Natural killer cell (primary cell): ENCODE measurements around the gene RBM19. TPM values are rescaled to one million over a fixed set of nuclear protein-coding genes. Genes with fewer than 3 reads are reported as not detected.

ENCODE experiments used
- ATAC-seq, 3 donors: fragments of 150-1000 bp in 2 of 3; fragments of 200-7000 bp in 1 of 3; cut with Tn5 transposase; 1 replicate in 1 of 3; 2 replicates in 2 of 3; pipeline ENCODE4 v1.10.0; 2021; ENCODE audit warnings: mild to moderate bottlenecking in 2 of 3, moderate library complexity in 2 of 3
- DNase-seq, 2 donors: peaks; one replicate each; pipeline versions ENCODE4 v3.0.0 to v3.0.0-alpha.2; 2013 to 2021; ENCODE audit warnings: mixed read lengths in 1 of 2
- H3K27ac ChIP-seq: one replicate; pipeline ENCODE4 v1.5.1; 2013; ENCODE audit warnings: mild to moderate bottlenecking, low read length
- H3K27me3 ChIP-seq: one replicate; pipeline ENCODE4 v1.6.1; 2013; ENCODE audit warnings: low read length; ENCODE audit not compliant: control insufficient read depth, insufficient read depth
- H3K36me3 ChIP-seq: one replicate; pipeline ENCODE4 v1.6.1; 2013; ENCODE audit warnings: low read length; ENCODE audit not compliant: control insufficient read depth, insufficient read depth
- H3K4me1 ChIP-seq: one replicate; pipeline ENCODE4 v1.6.1; 2013; ENCODE audit warnings: low read length; ENCODE audit not compliant: control insufficient read depth, insufficient read depth
- H3K4me3 ChIP-seq: one replicate; pipeline ENCODE4 v1.5.1; 2013; ENCODE audit warnings: low read length
- H3K9me3 ChIP-seq: one replicate; pipeline ENCODE4 v1.6.1; 2013; ENCODE audit warnings: low read length; ENCODE audit not compliant: control insufficient read depth, insufficient read depth
- H3K27ac Mint-ChIP-seq, 2 donors: one replicate each; pipeline ENCODE4 v1.8.0; 2022; ENCODE audit warnings: mild to moderate bottlenecking in 2 of 2, mixed read lengths in 2 of 2, moderate library complexity in 1 of 2
- H3K27me3 Mint-ChIP-seq, 2 donors: one replicate each; pipeline ENCODE4 v1.8.0; 2022; ENCODE audit warnings: low read depth in 2 of 2, mixed read lengths in 2 of 2
- H3K36me3 Mint-ChIP-seq: one replicate; pipeline ENCODE4 v1.8.0; 2022; ENCODE audit warnings: mixed read lengths
- H3K4me1 Mint-ChIP-seq, 2 donors: one replicate each; pipeline ENCODE4 v1.8.0; 2022; ENCODE audit warnings: mixed read lengths in 2 of 2
- H3K4me3 Mint-ChIP-seq: one replicate; pipeline ENCODE4 v1.8.0; 2022; ENCODE audit warnings: mild to moderate bottlenecking, moderate library complexity, mixed read lengths
- H3K9me3 Mint-ChIP-seq, 2 donors: one replicate each; pipeline ENCODE4 v1.8.0; 2022; ENCODE audit warnings: mixed read lengths in 2 of 2
- CTCF ChIP-seq: fragments of 200-600 bp; IDR thresholded peaks from one replicate; pipeline ENCODE4 v1.8.0; 2022; ENCODE audit warnings: antibody characterized with exemption
- WGBS: methylation state at CpG from one replicate; pipeline ENCODE4 v1.1.7; 2013; ENCODE audit warnings: missing lambda C conversion rate; ENCODE audit not compliant: insufficient coverage; 5-methylcytosine and 5-hydroxymethylcytosine counted together
- intact Hi-C: fragments of 100-400 bp; cut with micrococcal nuclease; formaldehyde crosslinking; loops from one replicate; pipeline ENCODE4 v1.14.2; 2022
- total RNA-seq, 4 donors: library from RNA; stranded (reverse); fragments of 120-200 nt in 1 of 4; gene quantifications; one replicate each; pipeline versions ENCODE4 v1.2.3 to v1.2.4, GENCODE V29; 2013 to 2022

The RBM19 gene
- total RNA-seq, 3 donors from 2014 or later (not counting 1 experiment from before 2014, with no cell fraction given): 49.9 to 70.6 (median 60.9) TPM

GRCh38 chr12:113772505-113773030 is 193.6 kb downstream of the RBM19 start:
- no peaks in the 10 kb centered on the region for H3K4me1 ChIP-seq
- Mint-ChIP-seq H3K4me3 (no peak overlapping the region), H3K27ac (no peak overlapping the region), H3K36me3 (no peaks in the 10 kb centered on the region), H3K9me3 (no peaks in the 10 kb centered on the region), H3K4me1 (no peaks in the 10 kb centered on the region), H3K27me3 (peaks cover under 1 to 13% of the 10 kb centered on the region in 2 donors)
- DNase-seq: no peak
- no peak for ATAC-seq
- H3K27me3 ChIP-seq: no peaks in the 10 kb centered on the region
- intact Hi-C loops: no loop called here
- H3K27ac ChIP-seq: no peak overlapping the region
- no peak overlapping the region for H3K4me3 ChIP-seq
- no peaks in the 10 kb centered on the region for H3K9me3 ChIP-seq
- 78% methylated on average over 6 of the region's 6 CpGs for WGBS
- no peak for TF ChIP-seq CTCF
- H3K36me3 ChIP-seq: no peaks in the 10 kb centered on the region

- no peaks in the 10 kb centered on the region for H3K4me1 ChIP-seq
- H3K36me3 Mint-ChIP-seq: no peaks in the 10 kb centered on the region
- H3K4me3 Mint-ChIP-seq: no peak overlapping the region
- no peak for TF ChIP-seq CTCF
- H3K27ac ChIP-seq: no peak overlapping the region
- H3K4me3 ChIP-seq: no peak overlapping the region
- H3K27ac Mint-ChIP-seq: no peak overlapping the region
- H3K4me1 Mint-ChIP-seq: no peaks in the 10 kb centered on the region
- ATAC-seq (no peak), DNase-seq (no peak)
- peaks cover 7 to 17% of the 10 kb centered on the region in 2 donors for H3K27me3 Mint-ChIP-seq
- H3K9me3 ChIP-seq: no peaks in the 10 kb centered on the region
- H3K36me3 ChIP-seq: no peaks in the 10 kb centered on the region
- H3K27me3 ChIP-seq: no peaks in the 10 kb centered on the region
- WGBS: 85% methylated on average over 9 of the region's 10 CpGs
- intact Hi-C loops: no loop called here
- peaks cover 0 to 2% of the 10 kb centered on the region in 2 donors for H3K9me3 Mint-ChIP-seq
Measured at GRCh38 chr12:113770389-113770865, 195.7 kb downstream of the RBM19 start.

- 84% methylated on average over 9 of the region's 9 CpGs for WGBS
Measured at GRCh38 chr12:113769305-113769704, 196.8 kb downstream of the RBM19 start.

More at GRCh38 chr12:113769305-113769704, 196.8 kb downstream of the RBM19 start:
- H3K36me3 Mint-ChIP-seq: no peaks in the 10 kb centered on the region
- H3K27me3 Mint-ChIP-seq: peaks cover 9 to 11% of the 10 kb centered on the region in 2 donors
- no peak overlapping the region for H3K27ac Mint-ChIP-seq
- Histone ChIP-seq H3K4me3 (no peak overlapping the region), H3K27ac (no peak overlapping the region), H3K9me3 (no peaks in the 10 kb centered on the region), H3K36me3 (no peaks in the 10 kb centered on the region), H3K27me3 (no peaks in the 10 kb centered on the region), H3K4me1 (no peaks in the 10 kb centered on the region)
- H3K9me3 Mint-ChIP-seq: peaks cover 0 to 2% of the 10 kb centered on the region in 2 donors
- no peak for ATAC-seq
- TF ChIP-seq CTCF: no peak
- intact Hi-C loops: no loop called here
- no peaks in the 10 kb centered on the region for H3K4me1 Mint-ChIP-seq
- DNase-seq: no peak
- no peak overlapping the region for H3K4me3 Mint-ChIP-seq
